Neural progenitor cell (in vitro differentiated cells): Measurements from ENCODE around the gene DLG2.

Experiments
- EZH2 ChIP-seq: fragments of 200-600 bp; sonication (generic); IDR thresholded peaks from 2 replicates; pipeline ENCODE4 v1.6.1; 2017; ENCODE audit warnings: antibody characterized with exemption, mild to moderate bottlenecking, moderate library complexity
- EZH2phosphoT487 ChIP-seq: fragments of 200-600 bp; sonication (generic); IDR thresholded peaks from 2 replicates; pipeline ENCODE4 v1.6.1; 2017; ENCODE audit warnings: antibody characterized with exemption
- TF ChIP-seq, protein P1 (sequence below): fragments of 200-600 bp; sonication (generic); IDR thresholded peaks from 2 replicates; pipeline ENCODE4 v1.5.1; 2017; ENCODE audit warnings: antibody characterized with exemption, mild to moderate bottlenecking

DNA sequence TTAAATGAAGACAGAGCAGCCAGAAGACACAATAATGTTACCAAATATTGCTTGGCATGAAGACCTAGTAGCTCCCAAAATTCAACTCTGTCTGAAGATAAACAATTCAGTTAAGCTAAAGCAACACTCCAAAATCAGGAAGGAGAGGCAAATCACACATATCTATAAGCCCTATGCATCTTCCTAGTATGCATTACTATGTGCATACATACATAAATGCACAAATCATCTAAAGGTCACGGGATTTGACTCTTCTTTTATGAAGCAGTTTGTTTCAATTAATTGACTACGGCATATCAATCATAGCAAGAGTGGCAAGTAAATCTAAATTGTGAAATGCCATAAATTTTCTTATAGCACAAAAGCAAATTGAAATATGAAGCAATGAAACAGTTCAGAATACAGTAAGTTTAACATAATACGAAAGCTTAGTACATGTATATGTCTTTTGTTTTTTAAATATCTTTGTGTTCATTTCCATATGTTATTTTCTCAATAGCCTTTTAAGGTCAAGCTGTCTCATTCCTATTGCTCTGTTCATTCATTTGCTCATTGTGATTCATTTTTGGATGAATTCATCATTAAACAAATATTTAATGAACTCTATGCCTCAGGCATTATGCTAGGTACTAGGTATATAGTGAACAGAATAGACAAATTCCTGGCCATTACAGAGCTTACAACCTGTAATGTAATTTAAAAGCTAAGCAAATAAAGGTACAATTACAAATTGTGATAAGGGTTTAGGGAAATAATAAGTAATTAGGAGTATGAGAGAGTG, 540.5 kb downstream of the DLG2 start:
- TF ChIP-seq, protein P1, sequence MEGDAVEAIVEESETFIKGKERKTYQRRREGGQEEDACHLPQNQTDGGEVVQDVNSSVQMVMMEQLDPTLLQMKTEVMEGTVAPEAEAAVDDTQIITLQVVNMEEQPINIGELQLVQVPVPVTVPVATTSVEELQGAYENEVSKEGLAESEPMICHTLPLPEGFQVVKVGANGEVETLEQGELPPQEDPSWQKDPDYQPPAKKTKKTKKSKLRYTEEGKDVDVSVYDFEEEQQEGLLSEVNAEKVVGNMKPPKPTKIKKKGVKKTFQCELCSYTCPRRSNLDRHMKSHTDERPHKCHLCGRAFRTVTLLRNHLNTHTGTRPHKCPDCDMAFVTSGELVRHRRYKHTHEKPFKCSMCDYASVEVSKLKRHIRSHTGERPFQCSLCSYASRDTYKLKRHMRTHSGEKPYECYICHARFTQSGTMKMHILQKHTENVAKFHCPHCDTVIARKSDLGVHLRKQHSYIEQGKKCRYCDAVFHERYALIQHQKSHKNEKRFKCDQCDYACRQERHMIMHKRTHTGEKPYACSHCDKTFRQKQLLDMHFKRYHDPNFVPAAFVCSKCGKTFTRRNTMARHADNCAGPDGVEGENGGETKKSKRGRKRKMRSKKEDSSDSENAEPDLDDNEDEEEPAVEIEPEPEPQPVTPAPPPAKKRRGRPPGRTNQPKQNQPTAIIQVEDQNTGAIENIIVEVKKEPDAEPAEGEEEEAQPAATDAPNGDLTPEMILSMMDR, result no peak
- TF ChIP-seq EZH2 (no peak), EZH2phosphoT487 (no peak)
